Measurements from ENCODE around the gene PLVAP. TPM values are rescaled to one million over a fixed set of nuclear protein-coding genes. Genes with fewer than 3 reads are reported as not detected.

PLVAP gene
- total and polyA plus RNA-seq, 9 of the 15 experiments (the other 6 are each of a cell fraction or from before 2014, with no cell fraction given) = 0.09 to 0.84 (median 0.51) TPM; not detected in 4

GRCh38 chr19:17312189-17313113 is 64.7 kb downstream of the PLVAP start:
- 91% methylated on average over 16 of the region's 20 CpGs for WGBS (ENCODE audit: insufficient coverage, low coverage, missing lambda C conversion rate)
- no peaks in the 10 kb centered on the region for H3K9me1 ChIP-seq (ENCODE audit: control insufficient read depth, insufficient read depth, low read length)
- ATAC-seq (no peak), DNase-seq (ENCODE audit: extremely low read depth in 1 of 4, low spot score in 3 of 4) (no peak), FAIRE-seq (no peak)
- 0 out of 2 replicates have a peak, but pooled peaks cover 5% of the 10 kb centered on the region for H4K20me1 ChIP-seq (replicated peaks; ENCODE audit: control insufficient read depth, insufficient read depth, low read length)
- no peaks in the 10 kb centered on the region for H3K27me3 ChIP-seq (ENCODE audit: control insufficient read depth in 2 of 2, insufficient read depth in 2 of 2, low read length in 2 of 2)
- H3K36me3 ChIP-seq (ENCODE audit: control insufficient read depth, insufficient read depth, low read length) = peaks cover 49% of the 10 kb centered on the region; the same call in 2 of the 3 replicates
- H2AFZ ChIP-seq (ENCODE audit: low read depth, low read length) = no peak overlapping the region
- intact Hi-C loops (cut with micrococcal nuclease) (no loop called here), in situ Hi-C loops (cut with MboI) (no loop called here)
- H3K9me3 ChIP-seq (replicated peaks; ENCODE audit: control insufficient read depth, insufficient read depth, low read depth, low read length) = no peaks in the 10 kb centered on the region
- H3K79me2 ChIP-seq (ENCODE audit: control insufficient read depth, insufficient read depth, low read length) = peaks cover 46% of the 10 kb centered on the region
- no peak overlapping the region for H3K4me2 ChIP-seq (ENCODE audit: insufficient read depth, low read length)
- no peak overlapping the region for H3K27ac ChIP-seq (ENCODE audit: extremely low read depth, low read depth, low read length)
- H3K4me1 ChIP-seq (replicated peaks in 1 of 2; ENCODE audit: control insufficient read depth in 2 of 2, insufficient read depth in 2 of 2, low read length in 2 of 2) = peaks cover 16 to 48% of the 10 kb centered on the region in 2 experiments; a peak in 4 of 5 replicates
- no TSS peak for BruUV-seq (replicated peaks)
- peak overlapping the region in 1 of 2 experiments; percentile 73; a peak in 2 of 4 replicates for H3K9ac ChIP-seq (ENCODE audit: insufficient read depth in 1 of 2, low read depth in 2 of 2, low read length in 2 of 2)
- no peak overlapping the region for H3K4me3 ChIP-seq
- ChIA-PET POLR2A (interaction anchor here (0.5 to 7.7 kb wide), 5 partner anchors 9 to 94 kb away, joined by 3 to 78 read pairs (median 3); partner anchors contain the start of genes ABHD8 and ANO8), CTCF (ENCODE audit: low intra/inter-chr PET ratio) (no interaction called here)
- TF ChIP-seq ZNF354B (CRISPR knock-in tag; IDR thresholded peaks at IDR 0.05) (no peak), THAP12 (CRISPR knock-in tag; IDR thresholded peaks at IDR 0.05) (no peak), MYBL2 (IDR thresholded peaks at IDR 0.05; ENCODE audit: low read depth) (no peak), MYBL2 (CRISPR knock-in tag; IDR thresholded peaks at IDR 0.05; ENCODE audit: borderline replicate concordance) (no peak), ZNF282 (CRISPR knock-in tag; IDR thresholded peaks at IDR 0.05) (no peak), ZMIZ1 (IDR thresholded peaks at IDR 0.05; ENCODE audit: low read depth in 2 of 2, low read length in 2 of 2) (no peak), STAT6 (CRISPR knock-in tag; IDR thresholded peaks at IDR 0.05) (no peak), ELF2 (CRISPR knock-in tag; IDR thresholded peaks at IDR 0.05) (no peak), SETDB1 (IDR thresholded peaks at IDR 0.05; ENCODE audit: low read length) (no peak), ZNF79 (CRISPR knock-in tag; IDR thresholded peaks at IDR 0.05; ENCODE audit: low read depth) (no peak), POLR2G (IDR thresholded peaks at IDR 0.05; ENCODE audit: low read depth, low read length) (0 out of 2 replicates have a peak, but pooled peaks have one; percentile 6), HNRNPLL (IDR thresholded peaks at IDR 0.05; ENCODE audit: low read depth, low read length, poor library complexity, severe bottlenecking) (no peak)

Data from K562 (cell line).